ENCODE results near the gene PANK3.

Gene PANK3

GRCh38 chr5:168502563-168503237, 76.5 kb downstream of the PANK3 start:
- no peak for TF ChIP-seq CTCF (IDR thresholded peaks at IDR 0.05; ENCODE audit: low read depth, low read length)
- DNase-seq: no peak
- Histone ChIP-seq H3K9me3 (ENCODE audit: severe bottlenecking) (no peaks in the 10 kb centered on the region), H3K27ac (no peak overlapping the region), H3K27me3 (ENCODE audit: insufficient read depth, low read depth, severe bottlenecking) (no peaks in the 10 kb centered on the region), H3K36me3 (peaks cover 48% of the 10 kb centered on the region), H3K4me3 (ENCODE audit: low read depth, low read length) (no peak overlapping the region)
